GM18519 (cell line): ENCODE measurements around the gene ITPR1.
A peak's percentile ranks its signal among the peaks of the same experiment; 100 is the strongest.

Source experiments
- ATAC-seq: cut with Tn5 transposase; IDR thresholded peaks from one replicate; pipeline ENCODE4 v1.9.1; 2021; ENCODE audit warnings: mild to moderate bottlenecking, moderate library complexity; ENCODE audit not compliant: unreplicated experiment, low FRiP score

The ITPR1 gene

GRCh38 chr3:4476496-4476895 is 16.7 kb upstream of the ITPR1 start:
- ATAC-seq, result no peak

- ATAC-seq, result no peak
Measured at GRCh38 chr3:4478261-4478660, 14.9 kb upstream of the ITPR1 start.

- ATAC-seq, result no peak
Measured at GRCh38 chr3:4491855-4492207, 1.3 kb upstream of the ITPR1 start.

- ATAC-seq, result no peak
Measured at GRCh38 chr3:4492208-4493013, 737 bp upstream of the ITPR1 start.

- ATAC-seq, result no peak
Measured at GRCh38 chr3:4493941-4494894, 1.1 kb downstream of the ITPR1 start.

GRCh38 chr3:4494895-4495264 is 1.7 kb downstream of the ITPR1 start:
- ATAC-seq, result peak; percentile 29

GRCh38 chr3:4495294-4496086 is 2.3 kb downstream of the ITPR1 start:
- ATAC-seq, result no peak

GRCh38 chr3:4496087-4496452 is 2.9 kb downstream of the ITPR1 start:
- no peak for ATAC-seq

GRCh38 chr3:4497005-4497692 is 4.0 kb downstream of the ITPR1 start:
- no peak for ATAC-seq

- no peak for ATAC-seq
Measured at GRCh38 chr3:4497843-4498324, 4.7 kb downstream of the ITPR1 start.

- no peak for ATAC-seq
Measured at GRCh38 chr3:4498446-4498845, 5.3 kb downstream of the ITPR1 start.

- no peak for ATAC-seq
Measured at GRCh38 chr3:4501437-4501836, 8.3 kb downstream of the ITPR1 start.

GRCh38 chr3:4501927-4502326 is 8.8 kb downstream of the ITPR1 start:
- ATAC-seq, result no peak

- peak; percentile 46 for ATAC-seq
Measured at GRCh38 chr3:4503050-4503449, 9.9 kb downstream of the ITPR1 start.

- no peak for ATAC-seq
Measured at GRCh38 chr3:4504340-4505261, 11.5 kb downstream of the ITPR1 start.

GRCh38 chr3:4505688-4506558 is 12.8 kb downstream of the ITPR1 start:
- ATAC-seq, result no peak

- no peak for ATAC-seq
Measured at GRCh38 chr3:4506559-4507023, 13.4 kb downstream of the ITPR1 start.

- ATAC-seq, result peak; percentile 25
Measured at GRCh38 chr3:4507024-4507596, 14.0 kb downstream of the ITPR1 start.
